GM19239 (cell line): ENCODE data around the gene LUC7L3.

Experiments
- DNase-seq: peaks from one replicate; pipeline ENCODE4 v3.0.0; 2011; ENCODE audit warnings: low spot score; ENCODE audit not compliant: insufficient read length
- FAIRE-seq: peaks from 2 replicates; lab custom pipeline; 2011; peaks lifted over from hg19 to GRCh38; lab: Jason Lieb, UNC

LUC7L3 gene

GRCh38 chr17:50685691-50686493, 33.5 kb upstream of the LUC7L3 start:
- FAIRE-seq (no peak), DNase-seq (no peak)

DNA sequence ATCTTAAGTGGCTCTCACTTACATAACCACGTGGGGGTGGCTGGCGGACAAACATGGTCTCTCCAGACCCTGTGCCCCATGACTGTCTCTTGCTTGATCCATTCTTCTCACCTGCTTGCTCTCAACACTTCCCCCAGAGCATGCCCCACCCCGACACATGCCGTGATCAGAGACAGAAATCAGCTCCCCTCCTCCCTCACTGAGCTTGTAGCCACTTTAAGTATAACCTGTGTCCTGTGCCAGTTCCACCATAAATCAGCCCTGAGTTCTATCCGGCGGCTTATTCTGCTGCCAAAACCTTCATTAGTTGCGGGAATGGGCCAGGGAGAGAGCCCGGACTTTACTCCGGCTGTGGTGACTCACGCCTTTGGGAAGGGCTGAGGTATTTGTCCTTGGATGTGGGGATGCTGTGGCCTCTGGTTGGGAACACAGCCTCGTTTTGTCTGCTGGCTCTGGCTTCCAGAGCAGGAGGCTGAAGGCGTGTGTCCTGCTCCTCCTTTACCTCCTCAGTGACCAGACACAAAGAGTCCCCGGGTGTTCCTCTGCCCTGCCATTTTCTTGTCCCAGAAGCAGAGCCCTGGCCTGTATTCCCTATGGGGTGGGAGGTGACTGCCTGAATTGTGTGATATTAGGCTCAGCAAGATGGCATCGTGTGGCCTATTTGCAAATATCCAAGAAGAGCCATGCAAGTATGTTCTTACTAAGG, 32.8 kb upstream of the LUC7L3 start:
- FAIRE-seq, result no peak
- DNase-seq, result no peak

GRCh38 chr17:50687200-50688066, 32.0 kb upstream of the LUC7L3 start:
- FAIRE-seq, result no peak

GRCh38 chr17:50688245-50688644, 31.2 kb upstream of the LUC7L3 start:
- DNase-seq (no peak), FAIRE-seq (no peak)

More at GRCh38 chr17:50687200-50688066, 32.0 kb upstream of the LUC7L3 start:
- DNase-seq, result no peak

DNA sequence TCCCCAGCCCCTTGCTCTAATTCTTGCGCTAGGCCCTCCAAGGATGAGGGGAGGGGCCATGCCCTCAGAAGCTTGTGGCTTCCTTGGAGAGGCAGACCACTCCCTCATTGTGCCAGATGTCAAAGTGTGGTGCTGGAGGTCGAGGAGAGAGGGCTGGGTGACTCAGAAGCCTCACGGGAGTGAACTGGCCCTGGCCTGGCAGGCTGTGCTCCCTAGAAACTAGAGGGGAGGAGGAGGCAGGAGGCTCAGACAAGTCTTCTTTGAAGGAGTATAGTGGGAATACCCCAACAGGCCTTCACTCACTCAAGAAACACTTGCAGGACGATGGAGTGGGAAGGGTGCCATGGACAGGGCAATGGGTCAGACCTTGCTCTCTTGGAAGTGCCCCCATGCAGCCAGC, 30.2 kb upstream of the LUC7L3 start:
- DNase-seq (no peak), FAIRE-seq (no peak)

GRCh38 chr17:50689956-50690886, 29.2 kb upstream of the LUC7L3 start:
- FAIRE-seq (no peak), DNase-seq (no peak)

DNA sequence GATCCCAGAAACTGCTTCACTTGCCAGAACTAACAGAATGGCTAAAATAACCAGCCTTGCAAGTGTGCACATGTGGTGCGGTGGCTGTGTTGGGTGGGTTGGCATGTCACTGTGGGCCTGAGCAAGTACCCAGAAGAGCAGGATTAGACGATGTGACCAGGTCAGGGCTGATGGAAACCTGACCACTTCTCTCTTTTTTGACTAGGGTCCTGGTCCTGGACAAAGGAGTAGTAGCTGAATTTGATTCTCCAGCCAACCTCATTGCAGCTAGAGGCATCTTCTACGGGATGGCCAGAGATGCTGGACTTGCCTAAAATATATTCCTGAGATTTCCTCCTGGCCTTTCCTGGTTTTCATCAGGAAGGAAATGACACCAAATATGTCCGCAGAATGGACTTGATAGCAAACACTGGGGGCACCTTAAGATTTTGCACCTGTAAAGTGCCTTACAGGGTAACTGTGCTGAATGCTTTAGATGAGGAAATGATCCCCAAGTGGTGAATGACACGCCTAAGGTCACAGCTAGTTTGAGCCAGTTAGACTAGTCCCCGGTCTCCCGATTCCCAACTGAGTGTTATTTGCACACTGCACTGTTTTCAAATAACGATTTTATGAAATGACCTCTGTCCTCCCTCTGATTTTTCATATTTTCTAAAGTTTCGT, 28.4 kb upstream of the LUC7L3 start:
- no peak for FAIRE-seq
- DNase-seq, result no peak

DNA sequence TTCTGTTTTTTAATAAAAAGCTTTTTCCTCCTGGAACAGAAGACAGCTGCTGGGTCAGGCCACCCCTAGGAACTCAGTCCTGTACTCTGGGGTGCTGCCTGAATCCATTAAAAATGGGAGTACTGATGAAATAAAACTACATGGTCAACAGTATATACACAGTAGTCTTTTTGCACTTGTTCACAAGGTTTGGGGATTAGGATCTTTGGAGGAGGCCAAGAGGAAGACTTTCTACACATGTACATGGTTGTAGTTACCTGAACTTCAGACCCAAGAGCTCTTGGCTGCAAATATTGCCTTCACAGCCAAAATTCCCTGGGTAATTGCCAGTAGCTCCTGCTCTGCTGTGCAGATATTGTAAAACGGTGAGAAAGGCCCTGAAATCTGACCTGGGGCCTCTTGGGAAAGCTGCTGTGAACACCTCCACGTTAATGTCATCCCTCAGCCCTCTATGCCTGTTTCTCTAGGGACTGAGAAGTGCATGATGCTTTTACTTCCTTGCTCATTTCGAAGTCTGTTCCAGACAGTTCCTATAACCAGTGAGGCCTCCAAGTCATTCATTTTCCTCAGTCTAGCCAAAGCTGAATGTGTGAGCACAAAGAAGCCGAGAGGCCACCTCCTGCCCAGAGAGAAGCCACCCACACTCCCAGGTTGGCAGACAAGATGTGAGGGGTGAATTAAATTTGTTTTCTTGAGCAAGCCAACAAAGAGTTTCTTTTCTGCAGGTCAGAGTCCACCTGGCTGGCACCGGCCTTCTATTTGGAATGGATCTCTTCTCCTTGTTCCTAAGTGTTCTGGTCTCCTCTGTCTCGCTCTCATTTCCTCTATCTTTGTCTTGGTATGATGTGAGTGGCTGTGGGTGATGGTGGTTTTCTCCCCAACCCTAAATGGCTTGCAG, 27.6 kb upstream of the LUC7L3 start:
- DNase-seq (no peak), FAIRE-seq (no peak)

DNA sequence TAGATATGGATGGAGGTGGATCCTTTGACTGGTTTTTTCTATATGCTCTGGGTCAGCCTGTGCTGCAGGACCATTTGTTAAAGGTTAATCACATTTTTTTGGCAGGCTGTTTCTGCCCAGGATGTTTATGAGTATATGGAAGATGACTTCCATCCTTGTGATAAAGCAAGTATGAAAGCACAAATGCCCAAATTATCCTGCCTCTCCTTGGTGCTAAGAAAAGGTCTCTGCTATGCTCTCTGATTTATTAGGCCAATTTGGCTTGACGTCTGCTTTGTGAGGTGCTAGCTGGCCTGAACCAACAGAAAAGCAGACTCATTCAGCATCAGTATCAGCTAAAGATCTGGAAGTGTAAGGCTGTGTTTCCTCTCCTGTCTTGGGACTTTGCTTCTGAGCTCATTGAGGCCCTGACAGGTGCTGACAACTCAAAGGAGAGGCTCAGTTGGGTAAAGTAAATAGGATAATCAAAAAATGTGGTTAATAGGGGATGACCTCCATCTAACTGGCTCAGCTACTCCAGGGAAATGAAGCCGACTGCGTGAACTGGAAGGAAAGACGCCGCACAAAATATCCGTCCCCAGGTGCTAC, 26.9 kb upstream of the LUC7L3 start:
- DNase-seq (no peak), FAIRE-seq (no peak)

- no peak for DNase-seq
- no peak for FAIRE-seq
Observed at GRCh38 chr17:50693036-50693682, 26.2 kb upstream of the LUC7L3 start.

DNA sequence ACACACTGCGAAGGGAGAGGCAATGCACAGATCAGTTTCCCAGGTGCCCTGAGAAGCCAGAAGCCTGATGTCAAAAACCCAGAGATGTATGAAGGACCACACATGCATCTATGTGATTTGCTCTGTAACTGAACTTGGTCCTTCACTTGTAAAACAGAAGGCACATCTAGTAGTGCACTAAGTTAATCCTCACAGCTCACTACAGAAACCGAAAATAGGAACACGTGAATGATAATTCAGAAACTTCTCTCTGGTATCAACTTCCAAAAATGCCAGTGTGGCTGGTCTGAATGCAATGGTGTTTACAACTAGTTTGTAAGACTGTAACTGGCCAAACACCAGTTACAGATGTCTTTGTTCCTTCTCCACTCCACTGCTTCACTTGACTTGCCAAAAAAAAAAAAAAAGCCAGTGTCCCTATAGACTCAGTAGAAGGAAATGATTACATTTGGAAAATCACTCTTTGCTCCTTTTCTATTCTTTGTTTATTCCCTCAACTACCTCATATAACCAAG, 23.0 kb upstream of the LUC7L3 start:
- no peak for DNase-seq
- FAIRE-seq, result no peak

DNA sequence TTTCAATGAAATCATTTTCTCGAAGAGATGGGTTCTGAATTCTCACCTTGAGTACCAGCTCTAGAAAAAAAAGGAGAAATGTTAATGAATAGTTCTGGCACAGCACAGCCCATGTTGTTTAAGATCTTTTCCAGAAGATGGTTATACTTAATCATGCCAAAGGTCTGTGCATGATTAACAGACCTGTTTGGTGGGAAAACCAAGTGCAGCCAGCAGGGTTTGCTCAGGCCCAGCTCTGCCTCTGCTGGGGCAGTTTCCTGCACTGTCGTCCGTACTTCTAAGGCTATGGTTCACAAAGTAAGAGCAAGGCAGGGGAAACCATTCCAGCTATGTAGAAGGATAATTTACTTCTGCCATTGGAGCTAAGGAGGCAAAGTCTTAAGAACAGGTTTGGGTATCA, 22.3 kb upstream of the LUC7L3 start:
- no peak for FAIRE-seq

DNA sequence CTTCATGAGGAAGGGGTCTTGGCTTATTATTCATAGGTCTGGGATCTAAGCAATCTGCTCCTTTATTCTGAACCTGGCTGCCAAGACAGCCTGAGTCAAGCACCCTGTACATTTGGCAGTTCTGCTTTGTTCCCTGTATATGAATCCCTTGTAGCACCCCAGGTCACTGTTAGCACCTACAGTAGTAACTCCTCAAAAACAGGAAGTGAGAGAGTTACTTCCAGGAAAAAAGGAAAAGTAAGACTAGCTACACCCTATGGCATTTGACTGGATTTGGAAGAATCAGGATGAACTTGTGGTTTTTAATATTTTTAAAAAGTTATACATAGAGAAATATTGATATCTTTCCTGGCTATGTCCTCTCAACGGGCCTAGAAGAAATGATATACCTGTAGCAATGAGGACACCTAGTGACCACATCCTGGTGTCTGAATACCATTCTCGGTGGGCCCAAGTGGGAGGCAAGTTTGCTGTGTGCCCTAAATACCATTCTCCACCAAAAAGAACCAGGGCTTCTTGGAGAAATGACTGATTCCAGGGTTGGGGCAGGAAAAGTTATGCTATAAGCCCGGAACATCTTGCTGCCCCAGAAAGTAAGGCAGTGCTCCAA, 21.6 kb upstream of the LUC7L3 start:
- FAIRE-seq (no peak), DNase-seq (no peak)

More for the DNA sequence above, 22.3 kb upstream of the LUC7L3 start:
- DNase-seq, result no peak

- no peak for DNase-seq
- FAIRE-seq, result no peak
Observed at GRCh38 chr17:50699410-50699809, 20.0 kb upstream of the LUC7L3 start.

- FAIRE-seq (no peak), DNase-seq (no peak)
Observed at GRCh38 chr17:50703162-50703561, 16.2 kb upstream of the LUC7L3 start.

GRCh38 chr17:50707289-50708049, 11.9 kb upstream of the LUC7L3 start, which contains the start of gene ANKRD40:
Gene ANKRD40 (minus strand): TSS chr17:50707914. CDS start chr17:50707654, 260 bp downstream.
- DNase-seq (peak; percentile 67), FAIRE-seq (peak; percentile 52)
